ENCODE data around the gene PDIA5. TPM values are rescaled to one million over a fixed set of nuclear protein-coding genes. Genes with fewer than 3 reads are reported as not detected.
"Not testable (repeated sequence)": the region's sequence is repeated elsewhere in the genome, so short reads cannot be mapped to it uniquely, and the experiment has no call there.

Gene PDIA5
- total RNA-seq, 2 experiments from 2014 or later, result 7.1 to 7.2 TPM

GRCh38 chr3:123150449-123151215 lies 83.8 kb downstream of the PDIA5 start:
- Mint-ChIP-seq H3K27me3 (no peaks in the 10 kb centered on the region), H3K36me3 (peaks cover 44% of the 10 kb centered on the region), H3K27ac (no peak overlapping the region), H3K9me3 (peaks cover 8% of the 10 kb centered on the region), H3K4me1 (peaks cover 1% of the 10 kb centered on the region), H3K4me3 (no peak overlapping the region)
- POLR2A ChIA-PET, result no interaction called here
- DNase-seq (no peak), ATAC-seq (ENCODE audit: low read depth) (no peak)

- Mint-ChIP-seq H3K4me1 (peaks cover 1% of the 10 kb centered on the region), H3K4me3 (no peak overlapping the region), H3K36me3 (peaks cover 44% of the 10 kb centered on the region), H3K27me3 (no peaks in the 10 kb centered on the region), H3K9me3 (peaks cover 8% of the 10 kb centered on the region), H3K27ac (peak overlapping the region; percentile 83)
- ATAC-seq (ENCODE audit: low read depth), result no peak
- DNase-seq, result no peak
- POLR2A ChIA-PET, result no interaction called here
Observed at GRCh38 chr3:123151251-123151705, 84.5 kb downstream of the PDIA5 start.

GRCh38 chr3:123151853-123152420 lies 85.1 kb downstream of the PDIA5 start:
- ATAC-seq (ENCODE audit: low read depth), result not testable (repeated sequence)

DNA sequence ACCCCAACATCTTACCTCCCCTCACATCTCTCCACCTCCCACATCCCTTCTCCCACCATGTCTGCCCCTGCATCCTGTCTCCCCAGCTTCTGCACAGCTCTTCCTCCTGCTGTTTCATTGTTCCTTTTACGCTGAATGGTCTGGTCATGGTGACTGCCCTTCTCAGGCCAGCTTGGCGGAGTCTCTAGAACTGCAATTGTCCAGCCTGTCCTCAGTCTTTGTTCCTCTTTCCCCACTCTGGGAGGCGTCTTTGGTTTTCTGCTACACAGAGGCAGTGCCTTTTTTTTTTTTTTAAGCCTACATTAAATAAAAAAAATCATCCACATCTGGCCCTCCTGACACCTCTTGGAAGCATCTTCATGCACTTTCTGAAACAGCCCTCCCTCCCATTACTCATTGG lies 85.9 kb downstream of the PDIA5 start:
- Mint-ChIP-seq H3K9me3 (peaks cover 8% of the 10 kb centered on the region), H3K27ac (no peak overlapping the region), H3K27me3 (no peaks in the 10 kb centered on the region), H3K4me3 (no peak overlapping the region), H3K36me3 (peaks cover 43% of the 10 kb centered on the region), H3K4me1 (peaks cover 1% of the 10 kb centered on the region)
- DNase-seq, result no peak
- ATAC-seq (ENCODE audit: low read depth), result no peak
- POLR2A ChIA-PET, result no interaction called here

More at GRCh38 chr3:123151853-123152420, 85.1 kb downstream of the PDIA5 start:
- POLR2A ChIA-PET, H3K27me3 Mint-ChIP-seq, H3K4me3 Mint-ChIP-seq, DNase-seq, H3K4me1 Mint-ChIP-seq, H3K9me3 Mint-ChIP-seq: not testable (repeated sequence)
- peak overlapping the region; percentile 83 for H3K27ac Mint-ChIP-seq
- peaks cover 44% of the 10 kb centered on the region for H3K36me3 Mint-ChIP-seq

DNA sequence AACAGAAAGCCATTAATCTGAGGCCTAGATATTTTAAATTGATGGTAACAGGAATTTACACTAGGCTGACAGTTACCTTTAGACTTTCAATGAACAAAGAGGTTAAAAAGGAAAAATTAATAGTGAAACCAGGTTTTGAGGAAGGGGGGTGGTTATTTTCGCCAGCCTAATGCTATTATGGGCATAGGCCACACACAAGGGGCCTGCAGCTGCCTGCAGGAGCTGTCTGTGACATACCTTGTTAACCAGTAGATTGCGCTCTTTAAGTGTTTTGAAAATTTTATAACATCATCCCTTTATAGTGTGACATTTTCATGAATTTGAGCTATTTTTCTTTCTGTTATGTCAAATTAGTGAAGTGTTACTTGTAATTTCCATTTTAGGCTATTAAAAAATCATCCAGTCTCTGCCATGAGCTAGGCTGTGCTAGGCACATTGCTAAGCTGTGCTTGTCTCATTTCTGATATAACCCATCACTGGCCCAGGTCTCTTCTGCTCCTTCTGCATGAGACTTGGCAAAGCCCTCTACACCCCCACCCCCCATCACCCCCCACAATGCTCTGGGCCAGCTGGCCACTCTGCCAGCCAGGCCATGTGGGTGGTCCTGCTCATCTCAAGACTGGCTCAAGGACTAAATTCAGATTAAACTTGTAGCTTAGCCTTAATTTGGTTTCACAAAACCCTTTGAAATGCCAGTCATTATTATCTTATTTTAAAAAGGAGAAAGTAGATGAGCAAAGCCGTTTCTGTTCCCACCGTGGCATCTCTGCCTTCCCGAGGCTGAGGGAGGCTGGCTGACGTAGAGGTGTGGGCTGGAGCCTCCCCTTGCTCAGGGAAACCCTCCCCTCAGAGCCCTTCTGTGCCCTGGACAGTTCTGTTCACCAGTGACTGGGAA lies 86.5 kb downstream of the PDIA5 start:
- POLR2A ChIA-PET, result no interaction called here
- Mint-ChIP-seq H3K9me3 (peaks cover 8% of the 10 kb centered on the region), H3K4me3 (no peak overlapping the region), H3K36me3 (peaks cover 40% of the 10 kb centered on the region), H3K4me1 (peaks cover 1% of the 10 kb centered on the region), H3K27me3 (no peaks in the 10 kb centered on the region), H3K27ac (no peak overlapping the region)
- ATAC-seq (ENCODE audit: low read depth) (no peak), DNase-seq (no peak)

- no peak for DNase-seq
- Mint-ChIP-seq H3K27ac (no peak overlapping the region), H3K27me3 (no peaks in the 10 kb centered on the region), H3K4me3 (no peak overlapping the region), H3K4me1 (peaks cover 1% of the 10 kb centered on the region), H3K36me3 (peaks cover 32% of the 10 kb centered on the region), H3K9me3 (peaks cover 8% of the 10 kb centered on the region)
- no peak for ATAC-seq (ENCODE audit: low read depth)
- POLR2A ChIA-PET, result no interaction called here
Observed at GRCh38 chr3:123154020-123154985, 87.5 kb downstream of the PDIA5 start.

- Mint-ChIP-seq H3K27me3 (no peaks in the 10 kb centered on the region), H3K4me1 (peaks cover 1% of the 10 kb centered on the region), H3K4me3 (no peak overlapping the region), H3K27ac (no peak overlapping the region), H3K36me3 (peaks cover 21% of the 10 kb centered on the region), H3K9me3 (peaks cover 8% of the 10 kb centered on the region)
- no peak for DNase-seq
- POLR2A ChIA-PET, result no interaction called here
- ATAC-seq (ENCODE audit: low read depth), result no peak
Observed at GRCh38 chr3:123155471-123156011, 88.7 kb downstream of the PDIA5 start.

GRCh38 chr3:123156276-123156995 lies 89.6 kb downstream of the PDIA5 start:
- DNase-seq (no peak), ATAC-seq (ENCODE audit: low read depth) (no peak)
- Mint-ChIP-seq H3K36me3 (peaks cover 12% of the 10 kb centered on the region), H3K27me3 (no peaks in the 10 kb centered on the region), H3K27ac (no peak overlapping the region), H3K9me3 (peaks cover 4% of the 10 kb centered on the region), H3K4me3 (no peak overlapping the region), H3K4me1 (peaks cover 1% of the 10 kb centered on the region)
- POLR2A ChIA-PET, result no interaction called here

GRCh38 chr3:123157209-123157597 lies 90.4 kb downstream of the PDIA5 start:
- H3K27me3 Mint-ChIP-seq, result no peaks in the 10 kb centered on the region
- H3K4me1 Mint-ChIP-seq, result peaks cover 1% of the 10 kb centered on the region
- DNase-seq (no peak), ATAC-seq (ENCODE audit: low read depth) (no peak)
- H3K36me3 Mint-ChIP-seq, result peaks cover 7% of the 10 kb centered on the region
- no peak overlapping the region for H3K27ac Mint-ChIP-seq
- no peak overlapping the region for H3K4me3 Mint-ChIP-seq
- no peaks in the 10 kb centered on the region for H3K9me3 Mint-ChIP-seq
- POLR2A ChIA-PET, result no interaction called here

DNA sequence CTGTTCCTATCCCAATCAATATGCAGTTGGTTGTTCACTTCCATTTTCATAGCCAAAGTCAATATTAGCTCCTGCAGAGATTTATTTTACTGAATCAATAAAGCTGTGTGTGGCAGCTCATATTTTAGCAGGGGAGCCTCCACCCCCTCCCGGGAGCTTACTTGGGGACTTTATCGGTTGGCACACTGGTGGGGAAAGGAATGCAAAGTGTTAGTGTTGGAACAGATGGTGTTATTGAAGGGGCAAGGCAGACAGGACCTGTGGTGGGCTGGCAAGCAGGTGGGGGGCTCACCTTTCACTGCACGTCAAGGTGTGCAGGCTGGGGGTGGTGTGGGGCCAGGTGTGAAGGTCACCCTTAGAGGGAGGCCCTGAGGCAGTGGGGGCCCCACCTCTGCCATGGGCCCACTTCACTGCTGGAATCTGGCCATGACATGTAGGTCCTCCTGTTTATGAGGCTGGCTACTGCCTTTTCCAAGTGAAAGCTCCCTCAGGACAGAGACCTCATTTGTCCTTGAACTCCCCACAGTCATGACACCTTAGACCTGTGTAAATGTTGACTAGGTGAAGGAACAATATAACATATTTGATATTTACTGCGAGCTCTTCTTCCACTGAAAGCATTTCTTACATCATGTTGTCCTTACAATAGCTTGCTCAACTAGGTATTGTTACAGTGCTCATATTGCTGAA lies 90.9 kb downstream of the PDIA5 start:
- ATAC-seq (ENCODE audit: low read depth) (no peak), DNase-seq (no peak)
- POLR2A ChIA-PET, result no interaction called here
- no peaks in the 10 kb centered on the region for H3K9me3 Mint-ChIP-seq
- no peak overlapping the region for H3K4me3 Mint-ChIP-seq
- H3K4me1 Mint-ChIP-seq, result peaks cover 1% of the 10 kb centered on the region
- H3K27me3 Mint-ChIP-seq, result no peaks in the 10 kb centered on the region
- no peak overlapping the region for H3K27ac Mint-ChIP-seq
- H3K36me3 Mint-ChIP-seq, result peaks cover 5% of the 10 kb centered on the region

GRCh38 chr3:123158330-123158729 lies 91.5 kb downstream of the PDIA5 start:
- POLR2A ChIA-PET, result no interaction called here
- peaks cover 1% of the 10 kb centered on the region for H3K36me3 Mint-ChIP-seq
- no peak for DNase-seq
- ATAC-seq (ENCODE audit: low read depth), result no peak
- no peak overlapping the region for H3K4me3 Mint-ChIP-seq
- no peaks in the 10 kb centered on the region for H3K9me3 Mint-ChIP-seq
- peaks cover 1% of the 10 kb centered on the region for H3K4me1 Mint-ChIP-seq
- no peaks in the 10 kb centered on the region for H3K27me3 Mint-ChIP-seq
- no peak overlapping the region for H3K27ac Mint-ChIP-seq

Measured in activated naive CD8-positive, alpha-beta T cell treated with anti-CD3 and anti-CD28 coated beads, Interleukin-2, amount 10 ng/mL, durations not matched to agents 7 days and 5 days (primary cell).